MM.1S (cell line): ENCODE measurements around the gene HOXC9.

ENCODE experiments used
- EZH2 ChIP-seq: fragments of 300-600 bp; sonication (generic); optimal IDR thresholded peaks from 2 replicates; pipeline ENCODE3; 2017; ENCODE audit warnings: low read depth, mild to moderate bottlenecking, antibody characterized with exemption, low read length, mixed read lengths
- EZH2phosphoT487 ChIP-seq: fragments of 300-600 bp; sonication (generic); IDR thresholded peaks from 2 replicates; pipeline ENCODE4 v1.6.1; 2018; ENCODE audit warnings: antibody characterized with exemption, low read length
- TF ChIP-seq, protein P1 (sequence below): fragments of 300-600 bp; sonication (generic); IDR thresholded peaks from 2 replicates; pipeline ENCODE4 v1.5.1; 2016; ENCODE audit warnings: antibody characterized with exemption, low read length, mixed read lengths

DNA sequence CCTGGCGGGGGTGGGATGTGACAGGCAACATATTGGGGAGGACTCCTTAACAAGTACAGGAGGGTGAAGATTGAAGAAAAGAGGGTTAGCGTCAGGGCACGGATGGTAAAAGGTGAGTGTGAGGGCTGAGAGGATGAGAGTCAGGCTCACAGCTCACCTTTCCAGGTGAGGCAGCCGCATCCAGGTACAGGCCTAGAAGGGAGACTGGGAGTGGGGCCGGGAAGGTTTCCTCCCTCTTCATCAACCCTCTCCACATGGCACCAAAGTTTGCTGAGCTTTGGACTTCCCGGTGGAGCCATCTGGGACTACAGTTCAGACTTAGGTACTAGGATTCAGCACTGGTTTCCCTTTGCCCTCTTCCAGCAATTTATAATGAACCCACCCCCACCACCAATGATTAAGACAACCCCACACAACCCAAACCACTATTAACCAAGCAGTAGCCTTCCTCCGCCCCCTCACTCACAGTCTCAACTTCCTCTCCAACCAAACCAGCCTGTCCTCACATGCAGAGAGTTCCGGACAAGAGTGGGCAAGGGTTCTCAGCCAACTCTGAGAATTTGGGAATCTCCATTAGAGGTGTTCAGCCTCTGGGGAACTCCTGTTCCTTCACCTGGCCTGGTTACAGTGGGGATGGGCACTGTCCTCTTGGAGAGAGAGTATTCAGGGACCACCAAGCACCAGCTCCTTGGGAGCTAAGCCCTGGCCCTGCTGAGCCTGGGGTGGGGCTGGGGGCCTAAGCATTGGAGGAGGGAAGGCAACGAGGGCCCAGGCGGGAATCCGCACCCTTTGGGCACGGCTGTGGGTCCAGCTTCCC, 51.3 kb downstream of the HOXC9 start:
- TF ChIP-seq EZH2phosphoT487: no peak
- no peak for TF ChIP-seq EZH2
- TF ChIP-seq, protein P1, sequence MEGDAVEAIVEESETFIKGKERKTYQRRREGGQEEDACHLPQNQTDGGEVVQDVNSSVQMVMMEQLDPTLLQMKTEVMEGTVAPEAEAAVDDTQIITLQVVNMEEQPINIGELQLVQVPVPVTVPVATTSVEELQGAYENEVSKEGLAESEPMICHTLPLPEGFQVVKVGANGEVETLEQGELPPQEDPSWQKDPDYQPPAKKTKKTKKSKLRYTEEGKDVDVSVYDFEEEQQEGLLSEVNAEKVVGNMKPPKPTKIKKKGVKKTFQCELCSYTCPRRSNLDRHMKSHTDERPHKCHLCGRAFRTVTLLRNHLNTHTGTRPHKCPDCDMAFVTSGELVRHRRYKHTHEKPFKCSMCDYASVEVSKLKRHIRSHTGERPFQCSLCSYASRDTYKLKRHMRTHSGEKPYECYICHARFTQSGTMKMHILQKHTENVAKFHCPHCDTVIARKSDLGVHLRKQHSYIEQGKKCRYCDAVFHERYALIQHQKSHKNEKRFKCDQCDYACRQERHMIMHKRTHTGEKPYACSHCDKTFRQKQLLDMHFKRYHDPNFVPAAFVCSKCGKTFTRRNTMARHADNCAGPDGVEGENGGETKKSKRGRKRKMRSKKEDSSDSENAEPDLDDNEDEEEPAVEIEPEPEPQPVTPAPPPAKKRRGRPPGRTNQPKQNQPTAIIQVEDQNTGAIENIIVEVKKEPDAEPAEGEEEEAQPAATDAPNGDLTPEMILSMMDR: no peak
